Measurements from ENCODE around the gene BRINP2. TPM values are rescaled to one million over a fixed set of nuclear protein-coding genes. Genes with fewer than 3 reads are reported as not detected.

BRINP2 gene
- polyA plus RNA-seq, 4 donors, result 0.14 to 0.29 (median 0.17) TPM

- no peak for DNase-seq (ENCODE audit: low read depth in 4 of 4, low spot score in 2 of 4)
Measured at GRCh38 chr1:177163844-177164379, 6.8 kb upstream of the BRINP2 start.

GRCh38 chr1:177164380-177165068 is 6.2 kb upstream of the BRINP2 start, which contains the start of gene ASTN1:
ASTN1 (minus strand) TSS chr1:177164712; CDS start chr1:177164676, 36 bp downstream.
- peak in 1 of 4 donors; percentile 36 for DNase-seq (ENCODE audit: low read depth in 4 of 4, low spot score in 2 of 4)

- no peak for DNase-seq (ENCODE audit: low read depth in 4 of 4, low spot score in 2 of 4)
Measured at GRCh38 chr1:177165069-177165439, 5.7 kb upstream of the BRINP2 start.

GRCh38 chr1:177171536-177172123 is 872 bp downstream of the BRINP2 start:
- DNase-seq (ENCODE audit: low read depth in 4 of 4, low spot score in 2 of 4), result no peak

GRCh38 chr1:177172272-177172671 is 1.5 kb downstream of the BRINP2 start:
- DNase-seq (ENCODE audit: low read depth in 4 of 4, low spot score in 2 of 4), result no peak

- DNase-seq (ENCODE audit: low read depth in 4 of 4, low spot score in 2 of 4), result no peak
Measured at GRCh38 chr1:177172866-177173265, 2.1 kb downstream of the BRINP2 start.

GRCh38 chr1:177173976-177174375 is 3.2 kb downstream of the BRINP2 start:
- DNase-seq (ENCODE audit: low read depth in 4 of 4, low spot score in 2 of 4), result no peak

GRCh38 chr1:177174921-177175634 is 4.3 kb downstream of the BRINP2 start:
- no peak for DNase-seq (ENCODE audit: low read depth in 4 of 4, low spot score in 2 of 4)

GRCh38 chr1:177181280-177181630 is 10.5 kb downstream of the BRINP2 start:
- no peak for DNase-seq (ENCODE audit: low read depth in 4 of 4, low spot score in 2 of 4)

- DNase-seq (ENCODE audit: low read depth in 4 of 4, low spot score in 2 of 4), result peak in 1 of 4 donors; percentile 43
Measured at GRCh38 chr1:177181631-177182291, 11.0 kb downstream of the BRINP2 start.

GRCh38 chr1:177183836-177184235 is 13.1 kb downstream of the BRINP2 start:
- no peak for DNase-seq (ENCODE audit: low read depth in 4 of 4, low spot score in 2 of 4)

GRCh38 chr1:177185209-177185608 is 14.5 kb downstream of the BRINP2 start:
- no peak for DNase-seq (ENCODE audit: low read depth in 4 of 4, low spot score in 2 of 4)

- no peak for DNase-seq (ENCODE audit: low read depth in 4 of 4, low spot score in 2 of 4)
Measured at GRCh38 chr1:177186639-177187038, 15.9 kb downstream of the BRINP2 start.

GRCh38 chr1:177190308-177190970 is 19.7 kb downstream of the BRINP2 start:
- DNase-seq (ENCODE audit: low read depth in 4 of 4, low spot score in 2 of 4), result no peak

GRCh38 chr1:177198243-177198642 is 27.5 kb downstream of the BRINP2 start:
- no peak for DNase-seq (ENCODE audit: low read depth in 4 of 4, low spot score in 2 of 4)

- no peak for DNase-seq (ENCODE audit: low read depth in 4 of 4, low spot score in 2 of 4)
Measured at GRCh38 chr1:177200290-177200689, 29.5 kb downstream of the BRINP2 start.

GRCh38 chr1:177206831-177207355 is 36.1 kb downstream of the BRINP2 start:
- DNase-seq (ENCODE audit: low read depth in 4 of 4, low spot score in 2 of 4), result no peak

GRCh38 chr1:177208920-177209319 is 38.2 kb downstream of the BRINP2 start:
- no peak for DNase-seq (ENCODE audit: low read depth in 4 of 4, low spot score in 2 of 4)

GRCh38 chr1:177209357-177209756 is 38.6 kb downstream of the BRINP2 start:
- DNase-seq (ENCODE audit: low read depth in 4 of 4, low spot score in 2 of 4), result peak in 2 of 4 donors; percentile 11 to 25

- no peak for DNase-seq (ENCODE audit: low read depth in 4 of 4, low spot score in 2 of 4)
Measured at GRCh38 chr1:177210071-177210470, 39.3 kb downstream of the BRINP2 start.

Data from left renal cortex interstitium (tissue), 4 donors.